Jurkat, Clone E6-1 (cell line): Measurements from ENCODE around the gene RBMS3.

Experiments
- DNase-seq: peaks from one replicate; pipeline ENCODE4 v3.0.0-alpha.2; 2011; ENCODE audit warnings: low read depth, low spot score
- H3K4me3 ChIP-seq: 2 replicates; pipeline ENCODE4 v1.5.1; 2011; ENCODE audit warnings: mild to moderate bottlenecking, low read length, control low read depth, moderate library complexity

RBMS3 gene

GRCh38 chr3:29581311-29581710, 300.4 kb downstream of the RBMS3 start:
- no peak for DNase-seq
- no peak overlapping the region for H3K4me3 ChIP-seq

- DNase-seq = no peak
- no peak overlapping the region for H3K4me3 ChIP-seq
Observed at GRCh38 chr3:29582273-29582672, 301.4 kb downstream of the RBMS3 start.

DNA sequence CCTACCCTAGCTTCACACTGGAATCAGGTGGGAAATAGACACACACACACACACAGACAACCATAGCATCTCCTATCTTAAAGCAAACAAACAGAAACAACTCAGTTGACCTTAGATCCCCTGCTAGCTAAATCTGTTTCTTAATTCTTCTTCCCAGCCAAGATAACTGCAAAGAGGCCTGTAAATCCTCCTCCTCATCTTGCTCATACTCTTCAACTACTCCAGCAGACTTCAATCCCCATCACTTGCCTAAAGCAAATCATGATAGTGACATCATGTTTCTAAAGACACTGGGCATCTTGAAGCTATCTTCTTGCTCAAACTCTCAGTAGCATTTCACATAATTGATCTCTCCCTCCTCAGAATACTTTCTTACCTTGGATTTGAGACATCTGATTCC, 303.0 kb downstream of the RBMS3 start:
- no peak overlapping the region for H3K4me3 ChIP-seq
- DNase-seq = no peak

GRCh38 chr3:29585368-29585767, 304.5 kb downstream of the RBMS3 start:
- DNase-seq = no peak
- H3K4me3 ChIP-seq = no peak overlapping the region

- no peak overlapping the region for H3K4me3 ChIP-seq
- DNase-seq = no peak
Observed at GRCh38 chr3:29587340-29587739, 306.5 kb downstream of the RBMS3 start.

GRCh38 chr3:29590012-29590411, 309.1 kb downstream of the RBMS3 start:
- no peak for DNase-seq
- H3K4me3 ChIP-seq = no peak overlapping the region

DNA sequence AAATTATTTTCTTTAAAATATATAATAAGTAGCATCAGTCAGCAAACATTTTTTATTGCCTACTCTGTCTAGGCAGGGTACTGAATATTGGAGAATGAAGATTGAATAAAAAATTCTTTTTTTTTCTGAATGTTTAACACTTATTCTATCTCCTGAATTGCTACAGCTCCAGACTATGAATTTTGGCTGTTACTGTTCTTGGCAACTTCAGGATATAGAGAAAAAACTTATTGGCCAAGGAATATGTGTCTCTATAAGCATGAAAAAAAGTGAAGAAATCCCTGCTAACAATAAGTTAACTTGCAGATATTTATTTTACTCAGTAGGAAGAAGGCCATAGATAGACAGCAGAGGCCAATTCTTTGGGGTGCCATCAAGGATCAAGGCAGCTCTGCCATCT, 309.6 kb downstream of the RBMS3 start:
- H3K4me3 ChIP-seq = no peak overlapping the region
- no peak for DNase-seq

DNA sequence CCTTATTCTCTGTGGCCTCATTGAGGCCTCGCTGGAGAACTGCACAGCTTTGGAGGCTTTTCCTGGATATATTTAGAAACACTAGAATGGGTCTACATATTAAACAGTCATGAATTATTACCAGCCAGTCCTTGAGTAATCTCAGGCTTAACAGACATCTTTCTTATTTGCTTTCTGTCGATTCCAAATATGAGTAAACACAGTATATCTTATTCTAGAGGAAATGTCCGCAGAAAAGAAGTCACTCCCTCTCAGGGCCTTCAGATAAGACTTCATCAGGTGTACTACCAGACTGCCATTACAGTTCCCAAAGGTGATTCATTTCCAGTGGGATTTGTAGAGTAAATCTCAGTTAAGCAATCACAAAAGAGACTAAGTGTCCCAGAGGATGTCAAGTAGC, 310.7 kb downstream of the RBMS3 start:
- no peak for DNase-seq
- H3K4me3 ChIP-seq = no peak overlapping the region

GRCh38 chr3:29593802-29594201, 312.9 kb downstream of the RBMS3 start:
- DNase-seq = no peak
- H3K4me3 ChIP-seq = no peak overlapping the region

DNA sequence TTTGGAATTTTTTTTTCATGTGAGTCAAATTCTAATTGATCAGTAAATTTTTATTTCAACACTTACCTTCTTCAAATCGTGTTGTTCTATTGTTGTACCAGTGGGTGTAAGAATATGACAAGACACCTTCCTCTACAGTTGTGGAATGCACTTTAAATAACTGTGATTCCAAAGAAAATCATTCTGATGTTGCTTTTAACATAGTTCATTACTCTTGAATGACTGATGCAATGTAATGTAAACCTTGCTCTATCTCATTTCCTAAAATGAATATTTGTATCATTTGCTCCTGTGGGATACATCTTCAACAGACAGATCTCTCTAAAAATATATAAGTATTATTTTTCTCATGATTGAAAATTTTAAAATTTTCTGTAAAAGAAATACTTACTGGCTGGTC, 313.4 kb downstream of the RBMS3 start:
- no peak for DNase-seq

DNA sequence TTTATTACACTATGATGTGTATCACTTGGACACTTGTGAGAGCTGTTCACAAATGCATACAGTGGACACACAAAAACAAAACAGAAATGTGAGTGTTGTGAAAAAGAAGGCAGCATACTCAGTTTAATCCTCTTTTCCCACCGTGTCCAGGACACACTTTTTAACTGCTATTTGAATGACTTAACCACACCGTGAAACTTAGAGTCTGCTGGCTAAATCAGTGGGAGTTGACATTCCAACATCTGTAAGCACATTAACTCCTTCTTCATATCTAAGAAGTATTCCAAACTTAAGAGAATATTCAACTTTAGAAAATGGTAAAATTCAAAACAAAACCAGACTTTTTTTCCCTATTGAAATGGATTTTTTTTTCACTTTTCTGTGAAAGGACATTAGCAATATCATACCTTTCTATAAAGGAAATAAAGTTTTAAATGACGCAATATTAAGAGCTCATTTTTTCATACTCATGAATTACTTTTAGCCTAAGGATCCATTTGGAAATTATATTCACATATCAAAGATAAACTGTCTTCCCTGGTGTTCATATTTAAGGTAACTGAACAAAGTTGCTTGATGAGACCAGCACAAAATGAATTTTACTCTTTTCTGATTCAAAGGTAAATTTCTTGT, 316.6 kb downstream of the RBMS3 start:
- H3K4me3 ChIP-seq = no peak overlapping the region
- DNase-seq = no peak

More for the DNA sequence above, 313.4 kb downstream of the RBMS3 start:
- no peak overlapping the region for H3K4me3 ChIP-seq

- DNase-seq = no peak
- no peak overlapping the region for H3K4me3 ChIP-seq
Observed at GRCh38 chr3:29601861-29602585, 321.2 kb downstream of the RBMS3 start.

DNA sequence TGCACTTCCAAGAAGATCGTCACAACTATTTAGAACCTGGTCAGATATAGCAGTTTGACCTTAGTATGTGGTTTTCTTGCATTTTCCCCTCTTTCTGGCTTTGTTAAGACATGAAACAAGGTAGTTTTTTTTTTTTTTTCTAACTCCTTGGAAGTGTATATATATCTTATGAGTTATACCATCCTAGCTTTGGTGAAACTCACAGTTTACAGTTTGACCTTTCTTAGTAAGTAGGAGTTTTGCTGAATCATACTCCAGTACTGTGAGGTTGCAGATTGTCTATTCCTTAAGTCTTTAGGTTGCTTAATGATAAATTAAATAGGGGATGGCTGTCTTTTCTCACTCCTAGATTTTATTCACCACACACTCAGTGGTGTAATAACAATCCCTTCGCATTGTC, 325.0 kb downstream of the RBMS3 start:
- H3K4me3 ChIP-seq = no peak overlapping the region
- DNase-seq = no peak

DNA sequence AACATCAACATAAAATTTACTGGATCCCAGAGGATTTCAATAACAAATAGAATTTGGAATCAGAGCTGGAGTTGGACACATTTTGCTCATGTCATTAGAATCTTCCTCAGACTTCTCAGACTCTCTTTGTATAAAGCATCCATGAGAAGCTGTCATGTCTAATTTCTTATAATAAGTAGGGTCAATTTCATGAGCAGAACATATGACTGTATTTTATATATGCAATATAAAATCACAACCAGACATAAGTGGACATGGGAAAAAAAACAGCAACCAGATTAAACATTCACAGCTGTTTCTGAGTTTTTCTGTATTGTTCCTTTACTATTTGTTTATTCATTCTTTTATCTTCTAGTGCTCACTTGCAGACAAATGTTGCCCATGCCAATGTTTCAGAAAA, 325.5 kb downstream of the RBMS3 start:
- no peak overlapping the region for H3K4me3 ChIP-seq
- DNase-seq = no peak

DNA sequence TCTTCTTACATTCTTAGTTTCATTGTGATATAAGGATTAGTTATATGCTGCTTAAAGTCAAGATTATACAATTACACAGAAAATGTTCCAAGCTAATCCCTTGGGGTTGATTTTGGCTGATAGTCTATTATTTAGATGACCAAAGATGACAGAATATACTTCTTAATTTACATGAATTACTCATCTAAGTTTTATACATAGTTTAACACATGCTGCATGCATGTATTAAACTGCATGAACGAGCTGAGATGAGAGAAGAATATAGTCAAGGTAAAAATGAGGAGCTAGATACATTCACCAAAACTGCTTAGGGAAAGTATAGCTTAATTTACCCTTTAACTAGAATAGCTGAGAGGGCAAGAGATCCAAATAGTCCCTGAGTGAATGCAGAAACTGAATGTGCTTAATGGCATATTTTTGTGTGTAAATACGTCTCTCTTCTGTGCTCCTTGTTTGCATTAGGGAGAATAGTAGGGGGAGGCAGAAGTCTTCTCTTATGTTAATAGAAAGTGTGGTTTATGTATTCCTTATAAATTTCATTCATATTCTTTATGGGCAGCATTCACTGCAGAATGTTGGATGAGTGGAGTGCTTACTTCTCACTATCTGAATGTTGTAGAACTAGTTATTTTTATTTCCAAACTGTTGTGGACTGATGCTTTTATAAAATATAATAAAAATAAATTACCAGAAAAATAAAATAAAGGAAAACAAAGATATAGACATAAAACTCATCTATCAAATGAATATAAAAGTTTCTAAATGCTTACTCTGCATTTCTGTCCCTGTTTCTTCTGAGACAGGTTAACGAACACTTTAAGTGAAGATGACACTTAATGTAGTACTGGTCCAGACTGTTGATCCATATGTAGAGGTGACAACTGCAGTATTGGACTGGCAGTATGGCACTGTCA, 327.8 kb downstream of the RBMS3 start:
- no peak overlapping the region for H3K4me3 ChIP-seq
- no peak for DNase-seq

- H3K4me3 ChIP-seq = no peak overlapping the region
- no peak for DNase-seq
Observed at GRCh38 chr3:29609328-29609811, 328.5 kb downstream of the RBMS3 start.

- no peak for DNase-seq
- H3K4me3 ChIP-seq = no peak overlapping the region
Observed at GRCh38 chr3:29610781-29611180, 329.9 kb downstream of the RBMS3 start.

DNA sequence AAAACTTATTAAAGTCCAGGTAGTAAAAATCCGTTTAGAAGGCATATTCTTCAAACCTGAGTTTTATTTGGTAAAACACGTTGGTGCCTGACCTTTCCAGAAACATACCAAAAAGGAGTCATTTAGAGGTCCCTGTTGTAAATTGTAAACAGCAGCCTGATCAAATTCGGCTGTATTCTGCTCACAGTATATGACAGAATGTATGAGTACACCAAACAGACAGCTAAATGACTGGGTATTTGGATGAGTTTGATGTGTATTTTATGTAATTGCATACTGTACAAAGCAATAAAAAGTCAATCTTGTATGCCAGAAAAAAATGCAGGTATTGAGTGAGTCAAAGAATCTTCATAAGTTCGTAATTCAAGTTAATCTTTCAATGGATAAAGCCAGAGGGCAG, 330.4 kb downstream of the RBMS3 start:
- H3K4me3 ChIP-seq = no peak overlapping the region
- DNase-seq = no peak

GRCh38 chr3:29612536-29612935, 331.7 kb downstream of the RBMS3 start:
- no peak overlapping the region for H3K4me3 ChIP-seq
- DNase-seq = no peak

DNA sequence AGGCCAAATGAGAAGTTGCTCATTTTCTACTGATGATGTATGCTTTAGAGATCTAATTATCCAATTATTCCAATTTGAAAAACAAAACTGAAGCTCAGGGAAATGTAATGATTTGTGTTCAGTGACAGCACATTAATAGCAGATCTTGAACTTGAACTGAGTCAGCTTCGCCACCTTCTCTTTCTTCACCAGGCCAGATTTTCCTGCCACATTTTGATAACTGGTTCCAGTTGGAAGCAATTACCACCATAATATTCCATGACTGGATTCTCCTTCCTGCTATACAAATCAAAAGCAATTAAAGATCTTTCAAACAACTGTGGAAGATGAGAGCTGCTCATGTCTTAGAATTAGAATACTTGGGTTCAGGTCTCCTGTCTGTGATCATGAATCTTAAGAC, 334.1 kb downstream of the RBMS3 start:
- no peak overlapping the region for H3K4me3 ChIP-seq
- no peak for DNase-seq
